Breast epithelium (tissue), 4 donors: ENCODE measurements around the gene ARHGEF10L. TPM values are rescaled to one million over a fixed set of nuclear protein-coding genes. Genes with fewer than 3 reads are reported as not detected.

Experiments used
- DNase-seq, 2 donors: peaks; one replicate each; pipeline ENCODE4 v3.0.0-alpha.2; 2019; ENCODE audit warnings: low spot score in 2 of 2
- H3K27ac ChIP-seq, 2 donors: fragments of 200-600 bp; sonication (generic) in 1 of 2; one replicate each; pipeline ENCODE4 v1.5.1; 2016 to 2019; ENCODE audit warnings: mild to moderate bottlenecking in 1 of 2
- H3K27me3 ChIP-seq, 2 donors: fragments of 200-600 bp; sonication (generic) in 1 of 2; one replicate each; pipeline versions ENCODE4 v1.5.1 to v1.6.0; 2017 to 2019; ENCODE audit warnings: control low read depth in 1 of 2, mild to moderate bottlenecking in 1 of 2
- H3K36me3 ChIP-seq: fragments of 200-600 bp; one replicate; pipeline ENCODE4 v1.5.1; 2019
- H3K4me1 ChIP-seq, 2 donors: fragments of 200-600 bp; sonication (generic); one replicate each; pipeline ENCODE4 v1.5.1; 2016 to 2019; ENCODE audit warnings: control low read depth in 1 of 2
- H3K4me3 ChIP-seq, 3 donors: fragments of 200-600 bp; sonication (generic); 1 replicate in 2 of 3; 2 replicates in 1 of 3; pipeline ENCODE4 v1.5.1; 2016 to 2019; ENCODE audit warnings: mild to moderate bottlenecking in 3 of 3, moderate library complexity in 2 of 3
- H3K9me3 ChIP-seq, 2 donors: fragments of 200-600 bp; sonication (generic) in 1 of 2; one replicate each; pipeline ENCODE4 v1.5.1; 2016 to 2019; ENCODE audit warnings: control low read depth in 1 of 2
- POLR2A ChIP-seq: fragments of 450-650 bp; IDR thresholded peaks from one replicate; pipeline ENCODE4 v1.6.1; 2016; ENCODE audit warnings: antibody characterized with exemption, mild to moderate bottlenecking, moderate library complexity
- POLR2AphosphoS5 ChIP-seq, 3 donors: sonication (generic); formaldehyde crosslinking; IDR thresholded peaks; one replicate each; pipeline ENCODE4 v1.6.1; 2017; ENCODE audit warnings: antibody characterized with exemption in 3 of 3
- intact Hi-C: fragments of 100-400 bp; cut with DNase I; formaldehyde crosslinking; loops from one replicate; pipeline ENCODE4 v1.15.1; 2023; ENCODE audit warnings: low total_unique reads
- total RNA-seq, 3 donors: library from RNA; depleted of rRNA; stranded (reverse); fragments of >200 nt; gene quantifications; one replicate each; pipeline ENCODE4 v1.1.0, GENCODE V29; 2016
- TF ChIP-seq, protein P1 (sequence below), 3 donors: fragments of 450-650 bp; IDR thresholded peaks; one replicate each; pipeline ENCODE4 v1.5.1; 2016 to 2017; ENCODE audit warnings: antibody characterized with exemption in 3 of 3, mild to moderate bottlenecking in 3 of 3, moderate library complexity in 3 of 3

The ARHGEF10L gene
- total RNA-seq, 3 donors from 2014 or later, result 36.7 to 51.4 (median 49.8) TPM

- no peak for DNase-seq
- TF ChIP-seq POLR2A, result no peak
- TF ChIP-seq POLR2AphosphoS5 (IDR thresholded peaks at IDR 0.05), result no peak
- TF ChIP-seq, protein P1, sequence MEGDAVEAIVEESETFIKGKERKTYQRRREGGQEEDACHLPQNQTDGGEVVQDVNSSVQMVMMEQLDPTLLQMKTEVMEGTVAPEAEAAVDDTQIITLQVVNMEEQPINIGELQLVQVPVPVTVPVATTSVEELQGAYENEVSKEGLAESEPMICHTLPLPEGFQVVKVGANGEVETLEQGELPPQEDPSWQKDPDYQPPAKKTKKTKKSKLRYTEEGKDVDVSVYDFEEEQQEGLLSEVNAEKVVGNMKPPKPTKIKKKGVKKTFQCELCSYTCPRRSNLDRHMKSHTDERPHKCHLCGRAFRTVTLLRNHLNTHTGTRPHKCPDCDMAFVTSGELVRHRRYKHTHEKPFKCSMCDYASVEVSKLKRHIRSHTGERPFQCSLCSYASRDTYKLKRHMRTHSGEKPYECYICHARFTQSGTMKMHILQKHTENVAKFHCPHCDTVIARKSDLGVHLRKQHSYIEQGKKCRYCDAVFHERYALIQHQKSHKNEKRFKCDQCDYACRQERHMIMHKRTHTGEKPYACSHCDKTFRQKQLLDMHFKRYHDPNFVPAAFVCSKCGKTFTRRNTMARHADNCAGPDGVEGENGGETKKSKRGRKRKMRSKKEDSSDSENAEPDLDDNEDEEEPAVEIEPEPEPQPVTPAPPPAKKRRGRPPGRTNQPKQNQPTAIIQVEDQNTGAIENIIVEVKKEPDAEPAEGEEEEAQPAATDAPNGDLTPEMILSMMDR (IDR thresholded peaks at IDR 0.05), result no peak
- Histone ChIP-seq H3K4me3 (no peak overlapping the region), H3K36me3 (no peaks in the 10 kb centered on the region), H3K27ac (no peak overlapping the region), H3K27me3 (no peaks in the 10 kb centered on the region), H3K4me1 (no peaks in the 10 kb centered on the region), H3K9me3 (no peaks in the 10 kb centered on the region)
- intact Hi-C loops, result no loop called here
Observed at GRCh38 chr1:17657436-17657835, 117.9 kb downstream of the ARHGEF10L start.

DNA sequence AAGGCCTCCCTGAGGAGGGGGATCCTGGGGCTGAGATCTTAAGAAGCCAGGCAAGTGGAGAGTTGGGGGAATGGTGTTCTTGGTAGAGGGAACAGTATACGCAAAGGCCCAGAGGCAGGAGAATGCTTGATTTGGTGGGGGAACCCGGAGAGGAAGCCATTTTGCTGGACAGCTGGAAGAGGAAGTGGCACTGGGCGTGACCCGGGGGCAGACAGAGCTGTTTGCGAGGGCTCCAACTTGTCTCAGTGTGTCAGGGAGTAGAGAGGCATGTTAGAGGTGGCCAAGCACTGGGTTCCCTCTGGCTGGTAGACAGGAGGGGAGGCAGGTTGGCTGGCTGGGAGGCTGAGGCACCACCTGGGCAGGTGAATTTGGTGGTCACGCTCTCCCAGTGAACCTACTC is 119.3 kb downstream of the ARHGEF10L start:
- intact Hi-C loops, result no loop called here

GRCh38 chr1:17661546-17662157 is 122.2 kb downstream of the ARHGEF10L start:
- Histone ChIP-seq H3K4me1 (no peaks in the 10 kb centered on the region), H3K4me3 (no peak overlapping the region), H3K27me3 (no peaks in the 10 kb centered on the region), H3K36me3 (no peaks in the 10 kb centered on the region), H3K27ac (no peak overlapping the region), H3K9me3 (no peaks in the 10 kb centered on the region)
- peak; percentile 30 to 68 for DNase-seq
- intact Hi-C loops, result no loop called here
- TF ChIP-seq POLR2AphosphoS5 (IDR thresholded peaks at IDR 0.05), result no peak
- TF ChIP-seq, protein P1 (IDR thresholded peaks at IDR 0.05), result peak; percentile 66 to 78 (median 74)

More for the DNA sequence above, 119.3 kb downstream of the ARHGEF10L start:
- H3K9me3 ChIP-seq, result no peaks in the 10 kb centered on the region
- H3K4me3 ChIP-seq, result no peak overlapping the region
- no peaks in the 10 kb centered on the region for H3K27me3 ChIP-seq
- TF ChIP-seq POLR2AphosphoS5 (IDR thresholded peaks at IDR 0.05) (no peak), POLR2A (no peak)
- H3K4me1 ChIP-seq, result no peaks in the 10 kb centered on the region
- DNase-seq, result no peak
- no peak overlapping the region for H3K27ac ChIP-seq
- no peaks in the 10 kb centered on the region for H3K36me3 ChIP-seq

DNA sequence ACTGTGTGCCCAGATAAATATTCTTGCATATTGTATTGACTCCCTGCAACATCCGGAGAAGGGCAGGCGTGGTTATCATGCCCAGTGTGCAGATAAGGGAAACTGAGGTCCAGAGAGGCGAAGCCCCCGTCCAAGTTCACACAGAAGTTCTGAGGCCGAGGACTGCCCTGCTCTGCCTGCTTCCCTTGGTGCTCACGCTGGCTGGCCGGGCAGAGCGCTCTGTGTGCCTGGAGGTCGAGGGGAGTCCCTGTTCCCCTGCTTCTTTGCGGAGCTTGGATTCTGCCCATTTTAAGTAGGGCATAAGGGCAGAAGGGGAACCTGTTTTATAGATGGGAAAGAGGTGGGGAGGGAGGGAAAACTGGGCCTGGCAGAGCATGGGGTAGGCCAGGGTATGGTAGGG is 122.8 kb downstream of the ARHGEF10L start:
- H3K4me3 ChIP-seq, result no peak overlapping the region
- H3K27me3 ChIP-seq, result no peaks in the 10 kb centered on the region
- intact Hi-C loops, result no loop called here
- no peak overlapping the region for H3K27ac ChIP-seq
- H3K36me3 ChIP-seq, result no peaks in the 10 kb centered on the region
- no peaks in the 10 kb centered on the region for H3K4me1 ChIP-seq
- DNase-seq, result no peak
- no peak for TF ChIP-seq POLR2AphosphoS5 (IDR thresholded peaks at IDR 0.05)
- no peak for TF ChIP-seq POLR2A
- no peaks in the 10 kb centered on the region for H3K9me3 ChIP-seq

DNA sequence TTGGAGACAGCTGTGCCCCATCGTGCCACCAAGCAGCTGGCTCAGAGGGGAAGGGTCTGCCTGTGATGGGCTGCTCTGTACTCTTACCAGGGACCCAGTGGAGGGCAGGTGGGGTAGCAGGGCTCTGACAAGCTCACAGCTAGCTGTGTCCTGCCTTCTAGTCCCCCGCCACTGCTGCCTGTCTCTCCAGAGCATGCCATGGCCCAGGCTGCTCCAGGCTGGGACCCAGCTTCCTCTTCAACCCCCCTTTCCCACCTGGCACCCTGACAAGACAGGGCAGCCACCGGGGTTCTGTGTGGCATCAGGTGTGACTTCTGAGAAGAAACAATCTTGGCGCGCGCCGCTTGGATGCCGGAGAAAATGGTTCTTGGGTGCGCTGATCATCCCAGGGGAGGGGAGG is 123.3 kb downstream of the ARHGEF10L start:
- H3K27ac ChIP-seq, result no peak overlapping the region
- intact Hi-C loops, result no loop called here
- no peak for DNase-seq
- H3K36me3 ChIP-seq, result no peaks in the 10 kb centered on the region
- H3K27me3 ChIP-seq, result no peaks in the 10 kb centered on the region
- H3K9me3 ChIP-seq, result no peaks in the 10 kb centered on the region
- no peak overlapping the region for H3K4me3 ChIP-seq
- no peaks in the 10 kb centered on the region for H3K4me1 ChIP-seq
- TF ChIP-seq, protein P1 (IDR thresholded peaks at IDR 0.05), result no peak
- no peak for TF ChIP-seq POLR2AphosphoS5 (IDR thresholded peaks at IDR 0.05)

- Histone ChIP-seq H3K27ac (no peak overlapping the region), H3K27me3 (no peaks in the 10 kb centered on the region), H3K9me3 (no peaks in the 10 kb centered on the region), H3K36me3 (no peaks in the 10 kb centered on the region), H3K4me3 (no peak overlapping the region), H3K4me1 (no peaks in the 10 kb centered on the region)
- intact Hi-C loops, result no loop called here
- no peak for TF ChIP-seq POLR2AphosphoS5 (IDR thresholded peaks at IDR 0.05)
- TF ChIP-seq POLR2A, result no peak
- TF ChIP-seq, protein P1 (IDR thresholded peaks at IDR 0.05), result no peak
- DNase-seq, result no peak
Observed at GRCh38 chr1:17663646-17664045, 124.1 kb downstream of the ARHGEF10L start.
